Epithelial cell of esophagus (primary cell): Measurements from ENCODE around the gene PNPLA5.

Experiments used
- DNase-seq: peaks from one replicate; pipeline ENCODE4 v3.0.0; 2010; ENCODE audit warnings: low read depth
- H3K4me3 ChIP-seq: 2 replicates; pipeline ENCODE4 v1.5.1; 2011; ENCODE audit warnings: mild to moderate bottlenecking, low read length, control low read depth
- TF ChIP-seq, protein P1 (sequence below): IDR thresholded peaks from 2 replicates; pipeline ENCODE4 v1.5.1; 2011; ENCODE audit warnings: low read depth, mild to moderate bottlenecking, low read length, control low read depth, inconsistent platforms; ENCODE audit not compliant: insufficient read depth; ENCODE audit errors: missing control alignments

PNPLA5 gene

DNA sequence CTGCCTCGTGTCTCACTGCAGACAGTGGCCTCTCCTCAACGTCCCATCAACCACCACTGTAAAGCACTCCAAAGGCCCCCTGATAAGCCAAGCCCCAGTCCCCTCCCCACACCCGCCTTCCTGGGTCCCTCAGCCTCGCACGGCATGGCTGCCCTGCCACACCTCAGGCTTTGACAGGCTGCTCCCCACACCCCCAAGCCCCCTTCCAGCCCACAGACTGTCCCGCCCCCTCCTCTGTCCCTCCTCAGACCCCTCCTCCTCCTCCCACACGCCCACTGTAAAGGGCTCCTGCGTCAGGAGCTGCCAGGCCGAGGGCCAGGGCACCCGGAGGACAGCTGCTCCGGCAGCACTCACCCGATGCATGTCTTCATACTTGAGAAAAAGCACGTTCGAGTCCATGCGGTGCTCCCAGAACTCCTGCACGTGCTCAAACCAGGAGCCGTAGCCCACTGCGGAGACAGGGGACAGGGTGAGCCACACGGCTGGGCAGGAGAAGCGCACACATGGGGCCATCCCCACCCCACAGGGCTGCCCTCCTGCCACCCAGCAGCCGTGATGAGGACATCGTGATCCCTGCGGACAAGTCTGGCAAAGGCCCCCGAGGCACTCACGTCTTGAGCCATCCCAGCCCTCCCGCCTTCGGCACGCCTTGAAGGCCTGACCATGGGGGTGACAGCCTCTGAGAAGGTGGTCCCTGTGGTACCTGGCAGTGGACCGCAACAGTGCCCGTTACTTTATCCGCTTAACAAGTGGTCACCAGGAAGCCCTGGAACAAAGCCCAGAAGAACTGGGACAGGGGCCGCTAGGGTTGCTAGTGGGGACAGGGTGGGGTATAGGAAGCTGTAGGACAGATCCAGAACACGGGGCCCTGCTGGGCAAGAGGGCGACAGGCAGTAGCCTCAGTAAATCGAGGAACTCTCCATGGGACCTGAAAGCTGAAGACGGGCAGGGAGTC, 58.2 kb downstream of the PNPLA5 start:
- TF ChIP-seq, protein P1, sequence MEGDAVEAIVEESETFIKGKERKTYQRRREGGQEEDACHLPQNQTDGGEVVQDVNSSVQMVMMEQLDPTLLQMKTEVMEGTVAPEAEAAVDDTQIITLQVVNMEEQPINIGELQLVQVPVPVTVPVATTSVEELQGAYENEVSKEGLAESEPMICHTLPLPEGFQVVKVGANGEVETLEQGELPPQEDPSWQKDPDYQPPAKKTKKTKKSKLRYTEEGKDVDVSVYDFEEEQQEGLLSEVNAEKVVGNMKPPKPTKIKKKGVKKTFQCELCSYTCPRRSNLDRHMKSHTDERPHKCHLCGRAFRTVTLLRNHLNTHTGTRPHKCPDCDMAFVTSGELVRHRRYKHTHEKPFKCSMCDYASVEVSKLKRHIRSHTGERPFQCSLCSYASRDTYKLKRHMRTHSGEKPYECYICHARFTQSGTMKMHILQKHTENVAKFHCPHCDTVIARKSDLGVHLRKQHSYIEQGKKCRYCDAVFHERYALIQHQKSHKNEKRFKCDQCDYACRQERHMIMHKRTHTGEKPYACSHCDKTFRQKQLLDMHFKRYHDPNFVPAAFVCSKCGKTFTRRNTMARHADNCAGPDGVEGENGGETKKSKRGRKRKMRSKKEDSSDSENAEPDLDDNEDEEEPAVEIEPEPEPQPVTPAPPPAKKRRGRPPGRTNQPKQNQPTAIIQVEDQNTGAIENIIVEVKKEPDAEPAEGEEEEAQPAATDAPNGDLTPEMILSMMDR = no peak
- DNase-seq = no peak
- H3K4me3 ChIP-seq = no peak overlapping the region

DNA sequence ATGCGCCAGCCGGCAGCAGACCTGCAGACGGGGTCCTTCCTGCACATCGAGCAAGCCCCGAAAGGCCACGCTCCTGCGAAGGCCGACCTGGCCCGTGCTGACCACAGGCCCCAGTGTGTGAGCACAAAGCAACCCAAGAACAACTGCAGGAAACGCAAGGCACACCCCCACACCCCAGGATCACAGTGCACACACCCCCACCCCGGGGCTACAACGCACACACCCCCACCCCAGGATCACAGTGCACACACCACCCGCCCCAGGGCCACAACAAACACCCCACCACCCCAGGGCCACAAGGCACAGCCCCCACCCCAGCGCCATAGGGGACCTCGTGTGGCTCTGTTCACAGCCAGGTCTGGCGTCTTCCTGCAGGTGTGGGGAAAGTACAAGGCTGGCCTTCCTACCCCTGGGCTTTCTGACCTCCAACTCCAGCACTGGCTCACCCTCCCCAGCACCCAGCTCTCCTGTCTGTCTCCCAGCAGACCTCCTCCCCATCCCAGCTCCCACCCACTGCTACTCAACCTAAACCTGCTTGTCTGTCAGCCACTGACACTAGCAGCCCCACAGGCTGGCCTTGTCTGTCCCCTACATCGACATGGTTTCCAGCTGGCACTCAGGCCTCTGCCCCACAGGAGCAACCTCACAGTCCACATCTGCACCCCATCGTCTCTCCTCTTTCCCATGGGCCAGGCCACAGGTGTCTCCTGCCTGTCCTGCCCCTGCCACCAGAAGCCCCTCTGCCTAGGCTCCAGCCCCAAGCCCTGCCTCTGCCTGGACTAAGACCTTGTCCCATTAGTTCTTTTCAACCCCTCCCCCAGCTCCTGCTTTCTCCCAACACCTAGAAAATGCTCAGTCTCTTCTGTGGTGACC, 59.2 kb downstream of the PNPLA5 start:
- no peak overlapping the region for H3K4me3 ChIP-seq
- TF ChIP-seq, protein P1 = no peak

DNA sequence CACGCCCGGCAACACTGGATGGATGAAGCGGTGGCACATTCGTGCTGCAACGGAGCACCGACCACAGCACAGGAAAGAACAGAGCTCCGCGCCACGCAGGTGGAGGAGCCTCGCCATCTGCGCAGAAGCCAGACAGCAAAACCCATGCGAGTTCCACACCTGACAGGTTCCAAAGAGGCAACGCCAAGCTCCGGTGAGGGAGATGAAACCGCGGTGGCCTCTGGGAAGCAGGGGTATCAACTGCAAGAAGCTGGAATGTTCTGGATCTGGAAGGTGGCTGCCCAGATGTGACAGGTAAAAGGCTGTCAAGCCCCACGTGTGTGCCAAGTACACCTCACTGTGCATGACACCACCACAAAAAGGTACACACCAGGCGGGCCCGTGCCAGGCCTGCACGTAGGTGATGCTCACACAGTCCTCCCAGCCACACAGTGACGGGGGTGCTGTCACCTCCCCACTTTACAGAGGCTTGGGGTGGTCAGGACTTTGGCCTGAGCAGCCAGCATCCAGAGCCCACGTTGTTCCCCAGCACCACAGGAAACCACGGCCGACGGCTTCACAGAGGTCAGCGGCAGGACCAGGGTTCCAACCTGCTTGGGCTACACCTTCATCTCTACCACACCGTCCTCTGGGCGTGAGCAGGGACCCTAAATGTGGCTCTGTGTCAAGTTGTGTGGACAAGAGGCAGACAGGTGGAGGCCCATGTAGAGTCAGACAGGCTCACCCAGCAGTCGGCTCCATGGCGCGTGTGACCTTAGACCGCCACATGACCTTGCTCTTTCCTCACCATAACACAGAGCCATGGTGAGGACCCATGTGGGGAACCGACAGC, 60.0 kb downstream of the PNPLA5 start:
- TF ChIP-seq, protein P1 = no peak
- no peak for DNase-seq
- H3K4me3 ChIP-seq = no peak overlapping the region

More for the DNA sequence above, 59.2 kb downstream of the PNPLA5 start:
- DNase-seq = no peak

DNA sequence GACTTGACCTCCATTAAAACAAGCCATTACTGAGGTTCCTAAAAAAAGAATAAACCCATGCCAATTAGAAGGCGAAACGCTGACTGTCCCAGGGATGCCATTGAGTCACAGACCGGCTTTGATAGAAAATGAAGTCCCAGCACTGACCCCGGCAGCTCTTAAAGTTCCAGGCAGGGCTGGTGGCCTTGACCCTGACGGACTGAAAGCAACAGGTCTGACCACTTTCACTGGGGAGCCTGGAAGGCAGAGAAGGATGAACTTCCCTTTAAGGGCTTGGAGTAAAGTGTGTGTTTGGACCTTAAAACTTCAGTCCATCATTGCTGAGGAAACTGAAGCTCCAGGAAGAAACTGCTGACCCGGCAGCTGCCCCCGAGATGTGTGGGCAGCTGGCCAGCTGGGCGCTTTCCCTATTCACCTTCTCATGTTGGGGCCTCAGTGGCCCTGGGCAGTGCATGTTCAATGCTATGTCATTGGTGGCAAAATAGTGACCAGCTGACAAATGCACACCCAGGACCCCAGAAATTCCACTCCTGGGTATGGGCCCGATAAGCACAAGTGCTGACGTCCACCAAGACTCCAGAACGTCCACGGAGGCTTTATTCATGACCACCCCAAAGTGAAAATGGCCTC, 60.8 kb downstream of the PNPLA5 start:
- H3K4me3 ChIP-seq = no peak overlapping the region
- no peak for DNase-seq
- TF ChIP-seq, protein P1 = no peak

DNA sequence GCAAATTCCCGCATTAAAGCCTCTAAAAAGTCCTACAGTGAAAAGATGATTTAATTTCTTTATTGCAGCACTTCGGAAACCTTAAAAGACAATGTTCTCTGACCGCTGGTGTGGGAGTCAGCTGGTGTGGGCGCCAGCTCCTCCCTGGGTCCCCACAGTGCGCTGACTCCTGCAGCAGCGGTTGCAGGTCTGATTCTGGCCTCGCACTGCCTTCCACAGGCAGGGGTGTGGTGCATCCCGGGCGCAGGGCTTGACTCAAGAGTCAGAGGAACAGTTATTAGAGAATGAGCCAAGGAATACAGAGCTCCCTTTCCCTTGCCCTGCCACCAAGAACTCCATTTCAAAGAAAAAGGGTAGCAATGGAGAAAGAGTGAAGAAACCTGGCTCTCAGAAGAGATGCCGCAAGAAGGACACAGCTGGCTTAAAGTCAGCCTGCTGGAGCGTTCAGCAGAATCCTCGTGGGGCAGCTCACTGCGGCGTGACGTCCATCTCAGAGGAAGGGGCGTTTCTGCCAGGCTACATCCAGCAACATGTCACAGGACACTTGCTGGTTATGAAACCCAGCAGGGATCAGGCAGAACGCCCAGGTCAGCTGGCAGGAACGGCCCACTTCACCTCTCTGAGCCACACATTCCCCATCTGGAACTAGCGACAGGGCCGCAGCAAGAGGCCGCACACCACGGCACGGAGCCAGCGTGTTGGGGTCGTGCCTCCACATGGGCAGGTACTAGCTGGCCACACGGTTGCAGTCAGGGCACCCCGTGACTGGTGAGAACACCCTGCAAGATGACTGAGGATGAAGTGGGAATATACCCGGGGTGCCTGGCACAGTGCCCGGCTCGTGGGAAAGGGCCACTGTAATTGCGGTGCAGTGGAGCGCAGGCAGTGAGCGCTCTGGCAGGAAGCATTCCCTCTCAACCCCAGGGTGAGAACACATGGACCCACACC, 61.6 kb downstream of the PNPLA5 start:
- TF ChIP-seq, protein P1 = no peak
- no peak for DNase-seq

More for the DNA sequence above, 61.6 kb downstream of the PNPLA5 start:
- no peak overlapping the region for H3K4me3 ChIP-seq
